Activated T-helper 17 cell treated with anti-CD3 and anti-CD28 coated beads, Interleukin-2, amount 50 U/mL, for 72 hours (primary cell): ENCODE measurements around the gene KRTAP3-1. TPM values are rescaled to one million over a fixed set of nuclear protein-coding genes. Genes with fewer than 3 reads are reported as not detected.
"Not testable (repeated sequence)": the region's sequence is repeated elsewhere in the genome, so short reads cannot be mapped to it uniquely, and the experiment has no call there.

Experiments used
- ATAC-seq: fragments of 150-1000 bp; cut with Tn5 transposase; replicated peaks from 2 replicates; pipeline ENCODE4 v1.10.0; 2021; ENCODE audit warnings: mild to moderate bottlenecking, moderate library complexity
- H3K27ac Mint-ChIP-seq: one replicate; pipeline ENCODE4 v1.8.0; 2022; ENCODE audit warnings: mixed read lengths
- H3K27me3 Mint-ChIP-seq: one replicate; pipeline ENCODE4 v1.8.0; 2022; ENCODE audit warnings: mixed read lengths
- H3K36me3 Mint-ChIP-seq: one replicate; pipeline ENCODE4 v1.8.0; 2022; ENCODE audit warnings: low read depth, mild to moderate bottlenecking, mixed read lengths
- H3K4me1 Mint-ChIP-seq: one replicate; pipeline ENCODE4 v1.8.0; 2022; ENCODE audit warnings: mixed read lengths
- H3K4me3 Mint-ChIP-seq: one replicate; pipeline ENCODE4 v1.8.0; 2022; ENCODE audit warnings: mild to moderate bottlenecking, mixed read lengths
- H3K9me3 Mint-ChIP-seq: one replicate; pipeline ENCODE4 v1.8.0; 2022; ENCODE audit warnings: mixed read lengths
- total RNA-seq, 2 donors: library from RNA; stranded (reverse); gene quantifications; one replicate each; pipeline ENCODE4 v1.2.3, GENCODE V29; 2022

KRTAP3-1 gene
- total RNA-seq, result not detected

- no peaks in the 10 kb centered on the region for H3K4me1 Mint-ChIP-seq
Observed at GRCh38 chr17:41008811-41009210, at the start of gene KRTAP3-1. Gene KRTAP3-1, minus strand, starts transcription at chr17:41009128. Its CDS starts 54 bp downstream, at chr17:41009074.

DNA sequence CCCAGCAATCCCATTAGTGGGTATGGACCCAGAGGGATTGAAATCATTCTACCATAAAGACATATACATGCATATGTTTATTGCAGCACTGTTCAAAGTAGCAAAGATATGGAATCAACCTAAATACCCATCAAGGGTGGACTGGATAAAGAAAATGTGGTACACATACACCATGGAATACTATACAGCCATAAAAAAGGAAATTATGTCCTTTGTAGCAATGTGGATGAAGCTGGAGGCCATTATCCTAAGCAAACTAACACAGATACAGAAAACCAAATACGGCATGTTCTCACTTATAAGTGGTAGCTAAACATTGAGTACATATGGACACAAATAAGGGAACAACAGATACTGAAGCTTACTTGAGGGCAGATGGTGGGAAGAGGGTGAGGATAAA lies 48.6 kb upstream of the KRTAP3-1 start:
- no peaks in the 10 kb centered on the region for H3K4me1 Mint-ChIP-seq
- no peak overlapping the region for H3K4me3 Mint-ChIP-seq
- H3K27ac Mint-ChIP-seq, result no peak overlapping the region
- no peak for ATAC-seq
- H3K36me3 Mint-ChIP-seq, result no peaks in the 10 kb centered on the region
- H3K27me3 Mint-ChIP-seq, result peaks cover 40% of the 10 kb centered on the region
- H3K9me3 Mint-ChIP-seq, result no peaks in the 10 kb centered on the region

More at GRCh38 chr17:41008811-41009210, at the start of gene KRTAP3-1:
- no peaks in the 10 kb centered on the region for H3K36me3 Mint-ChIP-seq
- no peak within 1 kb of the TSS for H3K27ac Mint-ChIP-seq
- H3K4me3 Mint-ChIP-seq, result no peak within 1 kb of the TSS
- ATAC-seq, result no peak
- no peaks in the 10 kb centered on the region for H3K9me3 Mint-ChIP-seq
- H3K27me3 Mint-ChIP-seq, result peaks cover 10% of the 10 kb centered on the region

- H3K36me3 Mint-ChIP-seq, H3K4me1 Mint-ChIP-seq, H3K27ac Mint-ChIP-seq, H3K9me3 Mint-ChIP-seq, ATAC-seq, H3K4me3 Mint-ChIP-seq: not testable (repeated sequence)
- peaks cover 28% of the 10 kb centered on the region for H3K27me3 Mint-ChIP-seq
Observed at GRCh38 chr17:41055130-41055529, 46.2 kb upstream of the KRTAP3-1 start, which contains the start of gene KRTAP2-2. Gene KRTAP2-2, minus strand, starts transcription at chr17:41055230. Its CDS starts 19 bp downstream, at chr17:41055211.

GRCh38 chr17:41054556-41054955 lies 45.6 kb upstream of the KRTAP3-1 start:
- not testable (repeated sequence) for H3K9me3 Mint-ChIP-seq

DNA sequence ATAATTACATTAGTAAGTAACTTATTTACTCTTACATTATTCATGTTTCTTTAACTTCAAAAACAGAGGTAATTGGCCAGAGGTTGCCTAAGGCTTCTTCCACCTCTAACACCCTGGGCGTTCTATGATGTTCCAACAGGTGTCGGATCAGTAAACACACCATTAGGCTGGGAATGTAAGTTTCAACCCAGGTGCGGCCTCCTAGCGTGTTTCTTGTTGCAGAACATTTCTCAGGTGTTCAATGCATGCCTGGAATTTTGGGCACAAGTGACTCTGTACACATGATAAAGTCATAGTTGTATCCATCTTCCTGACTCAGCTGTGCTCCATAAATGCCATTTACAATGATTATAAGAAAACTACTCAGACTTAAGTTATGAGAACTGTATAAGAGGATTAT lies 45.1 kb upstream of the KRTAP3-1 start:
- no peaks in the 10 kb centered on the region for H3K9me3 Mint-ChIP-seq
- no peak overlapping the region for H3K4me3 Mint-ChIP-seq
- H3K27me3 Mint-ChIP-seq, result peaks cover 26% of the 10 kb centered on the region
- H3K27ac Mint-ChIP-seq, result no peak overlapping the region
- ATAC-seq, result no peak
- no peaks in the 10 kb centered on the region for H3K36me3 Mint-ChIP-seq
- H3K4me1 Mint-ChIP-seq, result no peaks in the 10 kb centered on the region

More at GRCh38 chr17:41054556-41054955, 45.6 kb upstream of the KRTAP3-1 start:
- not testable (repeated sequence) for H3K4me1 Mint-ChIP-seq, H3K4me3 Mint-ChIP-seq, H3K36me3 Mint-ChIP-seq, ATAC-seq, H3K27ac Mint-ChIP-seq
- H3K27me3 Mint-ChIP-seq, result peaks cover 29% of the 10 kb centered on the region

DNA sequence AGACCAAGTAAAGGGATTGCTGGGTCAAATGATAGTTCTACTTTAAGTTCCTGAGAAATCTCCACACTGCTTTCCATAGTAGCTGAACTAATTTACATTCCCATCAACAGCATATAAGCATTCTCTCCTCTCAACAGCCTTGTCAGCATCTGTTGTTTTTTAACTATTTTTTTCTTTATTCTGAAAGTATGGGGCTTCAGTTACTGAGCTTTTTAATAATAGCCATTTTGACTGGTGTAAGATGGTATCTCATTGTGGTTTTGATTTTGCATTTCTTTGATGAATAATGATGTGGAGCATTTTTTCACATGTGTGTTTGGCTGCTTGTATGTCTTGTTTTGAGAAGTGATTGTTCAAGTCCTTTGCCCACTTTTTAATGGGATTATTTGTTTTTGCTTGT lies 43.6 kb upstream of the KRTAP3-1 start:
- Mint-ChIP-seq H3K36me3 (no peaks in the 10 kb centered on the region), H3K27ac (no peak overlapping the region), H3K4me1 (no peaks in the 10 kb centered on the region), H3K4me3 (no peak overlapping the region), H3K9me3 (no peaks in the 10 kb centered on the region), H3K27me3 (peaks cover 19% of the 10 kb centered on the region)
- ATAC-seq, result no peak

GRCh38 chr17:41049110-41049509 lies 40.2 kb upstream of the KRTAP3-1 start:
- peaks cover 25% of the 10 kb centered on the region for H3K27me3 Mint-ChIP-seq
- no peak for ATAC-seq
- no peaks in the 10 kb centered on the region for H3K4me1 Mint-ChIP-seq
- no peaks in the 10 kb centered on the region for H3K9me3 Mint-ChIP-seq
- no peaks in the 10 kb centered on the region for H3K36me3 Mint-ChIP-seq
- no peak overlapping the region for H3K27ac Mint-ChIP-seq
- no peak overlapping the region for H3K4me3 Mint-ChIP-seq

DNA sequence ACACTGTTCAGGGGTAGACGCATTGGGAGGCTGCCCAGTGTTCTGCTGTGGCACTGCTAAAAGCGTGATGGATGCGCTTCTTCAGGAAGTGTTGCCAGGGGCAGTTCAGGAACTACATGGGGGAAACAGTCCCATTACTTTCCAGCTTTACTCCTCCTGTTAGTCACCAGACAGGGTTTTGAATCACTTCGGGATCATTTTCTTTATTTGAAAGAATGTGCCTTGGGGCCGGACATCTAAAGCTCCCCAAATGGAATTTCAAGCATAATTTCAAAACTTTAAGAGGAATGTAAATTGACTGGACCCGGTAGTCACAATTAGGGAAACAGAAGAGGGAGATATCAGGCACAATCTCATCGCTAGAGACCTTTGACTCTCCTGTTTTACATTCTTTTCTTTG lies 39.5 kb upstream of the KRTAP3-1 start:
- no peak overlapping the region for H3K4me3 Mint-ChIP-seq
- no peaks in the 10 kb centered on the region for H3K36me3 Mint-ChIP-seq
- no peak overlapping the region for H3K27ac Mint-ChIP-seq
- peaks cover 2% of the 10 kb centered on the region for H3K9me3 Mint-ChIP-seq
- peaks cover 25% of the 10 kb centered on the region for H3K27me3 Mint-ChIP-seq
- no peak for ATAC-seq
- H3K4me1 Mint-ChIP-seq, result no peaks in the 10 kb centered on the region

- not testable (repeated sequence) for H3K36me3 Mint-ChIP-seq, H3K4me1 Mint-ChIP-seq, H3K27ac Mint-ChIP-seq, H3K4me3 Mint-ChIP-seq, ATAC-seq, H3K9me3 Mint-ChIP-seq
- peaks cover 25% of the 10 kb centered on the region for H3K27me3 Mint-ChIP-seq
Observed at GRCh38 chr17:41046735-41047465, 38.0 kb upstream of the KRTAP3-1 start, which contains the start of gene KRTAP2-1. Gene KRTAP2-1, minus strand, starts transcription at chr17:41047316. Its CDS starts 49 bp downstream, at chr17:41047267.

DNA sequence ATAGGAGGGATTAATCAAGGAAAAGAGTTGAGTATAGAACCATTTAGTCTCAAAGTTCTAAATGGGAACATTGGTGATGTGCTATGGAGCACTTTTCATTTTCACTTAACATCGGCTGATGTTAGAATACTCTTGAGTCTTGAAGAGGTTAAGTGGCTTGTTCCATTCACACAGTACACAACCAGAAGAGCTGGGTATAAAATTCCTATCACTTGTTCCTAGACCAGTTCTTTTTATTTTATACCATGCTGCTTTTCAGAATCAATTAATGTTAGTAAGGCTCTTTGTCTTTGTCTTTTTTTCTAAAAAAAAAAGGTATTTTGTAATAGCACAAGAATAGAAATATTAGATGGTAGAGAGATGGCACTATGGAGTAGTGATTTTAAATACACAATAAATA lies 34.0 kb upstream of the KRTAP3-1 start:
- peaks cover 4% of the 10 kb centered on the region for H3K9me3 Mint-ChIP-seq
- H3K27me3 Mint-ChIP-seq, result peaks cover 14% of the 10 kb centered on the region
- no peak for ATAC-seq
- no peak overlapping the region for H3K27ac Mint-ChIP-seq
- no peaks in the 10 kb centered on the region for H3K36me3 Mint-ChIP-seq
- no peak overlapping the region for H3K4me3 Mint-ChIP-seq
- no peaks in the 10 kb centered on the region for H3K4me1 Mint-ChIP-seq

GRCh38 chr17:41040783-41041571 lies 32.0 kb upstream of the KRTAP3-1 start, which contains the start of gene KRTAP1-1:
Gene KRTAP1-1, minus strand, starts transcription at chr17:41041450. Its CDS starts 53 bp downstream, at chr17:41041397.
- not testable (repeated sequence) for H3K9me3 Mint-ChIP-seq, ATAC-seq, H3K4me1 Mint-ChIP-seq, H3K4me3 Mint-ChIP-seq, H3K36me3 Mint-ChIP-seq, H3K27ac Mint-ChIP-seq
- H3K27me3 Mint-ChIP-seq, result peaks cover 16% of the 10 kb centered on the region

- Mint-ChIP-seq H3K36me3 (no peaks in the 10 kb centered on the region), H3K4me1 (no peaks in the 10 kb centered on the region), H3K27ac (no peak overlapping the region), H3K27me3 (peaks cover 9% of the 10 kb centered on the region), H3K4me3 (no peak overlapping the region), H3K9me3 (no peaks in the 10 kb centered on the region)
- ATAC-seq, result no peak
Observed at GRCh38 chr17:41037853-41038350, 29.0 kb upstream of the KRTAP3-1 start.

DNA sequence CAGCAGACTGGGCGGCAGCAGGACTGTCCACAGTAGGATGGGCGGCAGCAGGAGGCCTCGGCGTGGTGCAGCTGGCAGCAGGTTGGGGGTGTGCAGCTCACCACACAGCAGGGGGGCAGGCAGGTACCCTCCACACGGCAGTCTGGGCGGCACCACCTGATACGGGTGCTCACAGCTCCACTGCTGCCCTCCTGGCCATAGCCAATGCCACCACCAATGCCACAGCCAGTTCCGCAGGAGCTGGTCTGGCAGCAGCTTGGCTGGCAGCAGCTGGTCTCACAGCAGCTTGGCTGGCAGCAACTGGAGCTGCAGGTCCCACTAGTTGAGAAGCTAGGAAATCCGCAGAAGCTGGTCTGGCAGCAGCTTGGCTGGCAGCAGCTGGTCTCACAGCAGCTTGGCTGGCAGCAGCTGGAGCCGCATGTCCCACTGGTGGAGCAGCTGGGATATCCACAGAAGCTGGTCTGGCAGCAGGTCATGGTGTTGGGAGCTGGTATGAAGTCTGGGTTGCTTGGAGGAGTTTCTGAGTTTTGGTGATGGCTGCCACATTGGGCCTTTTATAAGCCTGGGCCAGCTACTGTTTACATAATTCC lies 25.5 kb upstream of the KRTAP3-1 start, which contains the start of gene KRTAP1-3:
Gene KRTAP1-3, minus strand, starts transcription at position 529 of the 590 bp plus-strand sequence. Its CDS starts 53 bp downstream, at position 476.
- H3K4me3 Mint-ChIP-seq, H3K9me3 Mint-ChIP-seq, H3K4me1 Mint-ChIP-seq, H3K36me3 Mint-ChIP-seq, H3K27ac Mint-ChIP-seq, ATAC-seq: not testable (repeated sequence)
- H3K27me3 Mint-ChIP-seq, result peaks cover 23% of the 10 kb centered on the region

DNA sequence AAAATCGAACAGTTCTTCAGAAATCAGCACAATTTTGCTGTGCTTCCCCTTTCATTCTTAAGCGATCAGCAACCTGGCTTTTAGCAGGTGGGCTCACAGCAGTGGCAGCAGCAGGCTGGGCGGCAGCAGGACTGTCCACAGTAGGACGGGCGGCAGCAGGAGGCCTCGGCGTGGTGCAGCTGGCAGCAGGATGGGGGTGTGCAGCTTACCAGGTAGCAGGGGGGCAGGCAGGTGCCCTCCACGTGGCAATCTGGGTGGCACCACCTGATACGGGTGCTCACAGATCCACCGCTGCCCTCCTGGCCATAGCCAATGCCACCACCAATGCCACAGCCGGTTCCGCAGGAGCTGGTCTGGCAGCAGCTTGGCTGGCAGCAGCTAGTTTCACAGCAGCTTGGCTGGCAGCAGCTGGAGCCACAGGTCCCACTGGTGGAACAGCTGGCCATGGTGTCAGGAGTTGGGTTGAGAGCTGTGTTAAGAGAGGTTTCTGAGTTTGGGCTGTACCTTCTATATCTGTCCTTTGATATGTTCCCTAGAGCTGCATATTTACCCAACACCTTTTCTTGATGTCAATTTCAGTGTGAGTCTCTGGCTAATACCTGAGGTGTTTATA lies 20.8 kb upstream of the KRTAP3-1 start, which contains the start of gene KRTAP1-4:
Gene KRTAP1-4, minus strand, starts transcription at position 563 of the 613 bp plus-strand sequence. Its CDS starts 117 bp downstream, at position 446.
- Mint-ChIP-seq H3K27me3 (peaks cover 29% of the 10 kb centered on the region), H3K9me3 (no peaks in the 10 kb centered on the region), H3K4me3 (no peak within 1 kb of the TSS), H3K27ac (no peak within 1 kb of the TSS), H3K4me1 (no peaks in the 10 kb centered on the region), H3K36me3 (no peaks in the 10 kb centered on the region)
- ATAC-seq, result no peak
